GF-D8 (cell line): ENCODE results near the gene POLR1A.

Experiments
- DNase-seq: peaks from one replicate; lab custom pipeline; 2025; lab: John Stamatoyannopoulos, UW

POLR1A gene

DNA sequence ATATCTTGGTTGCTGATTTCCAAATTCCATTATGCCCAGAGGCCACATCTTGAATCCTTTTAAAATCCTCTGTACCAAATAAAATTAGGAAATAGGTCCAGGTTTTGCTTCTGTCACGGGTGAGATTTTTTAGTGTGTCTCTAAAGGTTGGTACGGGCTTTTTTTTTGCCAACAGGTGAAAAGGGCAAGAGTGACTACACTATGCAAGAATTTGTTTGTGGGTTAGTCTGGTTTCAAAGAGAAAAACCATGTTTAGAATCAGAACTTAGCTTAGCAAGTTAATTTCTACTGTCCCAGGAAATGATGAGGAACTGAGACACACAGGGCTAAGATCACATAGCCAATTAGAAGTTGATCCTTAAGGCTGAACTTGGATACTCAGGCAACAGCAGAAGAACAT is 41.7 kb downstream of the POLR1A start:
- no peak for DNase-seq

DNA sequence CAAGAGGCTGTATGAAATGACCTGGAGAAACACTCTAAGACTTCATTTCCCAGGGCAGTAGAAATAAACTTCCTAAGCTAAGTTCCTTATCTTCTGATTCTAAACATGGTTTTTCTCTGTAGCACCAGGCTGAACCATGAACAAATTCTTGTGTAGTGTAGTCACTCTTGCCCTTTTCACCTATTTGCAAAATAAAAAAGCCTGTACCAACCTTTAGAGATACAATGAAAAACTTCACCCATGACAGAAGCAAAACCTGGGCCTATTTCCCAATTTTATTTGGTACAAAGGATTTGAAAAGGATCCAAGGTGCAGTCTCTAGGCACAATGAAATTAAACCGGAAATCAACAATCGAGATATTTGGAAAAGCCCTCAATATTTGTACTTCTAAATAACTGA is 43.6 kb downstream of the POLR1A start:
- DNase-seq, result no peak

DNA sequence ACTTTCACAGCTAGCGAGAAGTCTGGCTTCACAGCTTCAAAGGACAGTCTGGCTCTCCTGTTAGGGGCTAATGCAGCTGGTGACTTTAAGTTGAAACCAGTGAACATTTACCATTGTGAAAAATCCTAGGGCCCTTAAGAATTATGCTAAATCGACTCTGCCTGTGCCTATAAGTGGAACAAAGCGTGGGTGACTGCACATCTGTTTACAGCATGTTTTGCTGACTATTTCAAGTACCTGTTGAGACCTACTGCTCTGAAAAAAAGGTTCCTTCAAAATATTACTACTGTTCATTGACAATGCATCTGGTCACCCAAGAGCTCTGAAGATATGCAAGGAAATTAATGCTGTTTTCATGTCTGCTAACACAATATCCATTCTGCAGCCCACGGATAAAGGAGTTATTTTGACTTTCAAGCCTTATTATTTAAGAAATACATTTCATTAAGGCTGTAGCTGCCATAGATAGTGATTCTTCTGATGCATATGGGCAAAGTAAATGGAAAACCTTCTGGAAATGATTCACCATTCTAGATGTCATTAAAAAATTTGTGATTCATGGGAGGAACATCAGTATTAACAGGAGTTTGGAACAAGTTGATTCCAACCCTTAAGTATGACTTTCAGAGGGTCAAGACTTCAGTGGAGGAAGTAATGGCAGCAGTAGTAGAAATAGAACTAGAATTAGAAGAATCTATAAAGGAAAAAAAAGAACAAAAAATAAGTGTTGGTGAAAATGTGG is 48.9 kb downstream of the POLR1A start:
- no peak for DNase-seq

DNA sequence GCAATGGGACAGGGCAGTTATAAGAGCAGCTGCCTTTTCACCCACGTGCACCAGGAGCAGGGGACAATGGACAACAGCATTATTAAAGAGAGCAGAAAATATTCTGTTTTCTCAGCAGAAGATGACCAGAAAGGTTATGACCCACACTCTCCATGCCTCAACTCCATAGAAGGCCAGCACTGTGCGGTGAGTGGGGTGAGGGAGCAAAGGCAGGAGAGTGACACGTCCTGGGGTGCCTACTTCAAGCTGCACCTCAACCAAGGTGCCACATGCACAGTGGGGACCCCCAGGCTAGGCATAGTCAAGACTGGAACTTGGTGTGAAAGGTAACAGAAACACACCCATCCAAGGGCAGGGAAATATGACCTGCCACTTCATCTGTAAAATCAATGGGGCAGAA is 50.4 kb downstream of the POLR1A start:
- DNase-seq, result no peak

DNA sequence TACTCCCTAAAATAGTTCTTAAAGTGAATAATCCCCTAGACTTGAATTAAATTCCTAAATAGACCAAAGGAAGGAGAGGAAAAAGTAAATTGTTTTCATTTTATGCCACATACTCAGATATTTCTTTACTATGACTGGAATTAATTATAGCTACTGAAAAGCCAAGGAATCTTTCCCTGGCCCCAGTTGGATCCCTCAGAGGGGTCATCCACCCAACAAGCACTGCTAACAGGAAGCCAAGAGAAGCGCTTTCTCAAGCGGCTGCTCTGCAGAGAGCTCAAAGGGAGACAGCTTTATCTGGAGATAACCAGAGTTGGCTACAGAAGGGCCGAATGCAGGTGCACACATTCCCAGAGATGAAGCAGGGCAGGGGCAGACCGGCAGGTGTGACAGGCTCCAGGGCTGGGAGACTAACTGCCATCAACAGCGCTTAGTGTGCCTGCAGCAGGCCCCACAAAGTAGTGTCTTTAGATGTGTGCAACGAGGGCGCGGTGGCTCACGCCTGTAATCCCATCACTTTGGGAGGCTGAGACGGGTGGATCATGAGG is 51.1 kb downstream of the POLR1A start:
- DNase-seq, result no peak

DNA sequence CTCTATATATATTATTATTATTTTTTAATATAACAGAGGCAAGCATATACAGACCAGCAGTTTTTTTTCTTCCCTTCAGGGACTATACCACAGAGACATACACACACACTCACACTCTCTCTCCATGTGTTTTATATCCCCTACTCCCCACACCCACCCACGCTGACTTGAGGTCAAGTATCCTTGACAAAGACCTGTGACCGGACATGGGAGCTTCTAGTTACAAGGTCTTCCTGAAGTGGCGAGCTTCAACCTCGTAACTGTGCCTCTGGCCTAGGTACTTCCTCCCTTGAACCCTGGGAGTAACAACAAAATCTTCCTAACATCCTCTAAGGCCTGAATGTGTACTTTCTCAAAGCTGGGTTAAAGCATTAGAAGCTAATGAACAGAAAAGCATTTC is 52.5 kb downstream of the POLR1A start:
- DNase-seq, result no peak

DNA sequence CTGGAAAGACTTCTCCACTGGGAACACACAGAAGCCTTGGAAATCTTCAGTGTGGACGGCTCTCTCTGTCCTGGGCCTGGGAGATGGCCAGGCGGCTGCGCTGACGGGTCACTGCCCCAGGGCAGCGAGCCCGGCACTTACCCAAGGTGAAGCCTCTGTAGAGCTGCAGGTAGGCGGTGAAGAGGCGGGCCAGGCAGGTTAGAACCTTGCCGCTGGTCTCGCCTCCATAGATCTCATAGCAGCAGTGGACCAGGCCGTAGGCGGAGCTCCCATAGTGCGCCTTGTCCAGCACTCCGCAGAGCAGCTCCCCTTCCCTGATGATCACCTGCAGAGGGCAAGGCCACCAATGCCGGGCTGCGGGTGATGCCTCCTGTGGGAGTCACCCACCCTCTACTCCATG is 53.0 kb downstream of the POLR1A start:
- no peak for DNase-seq

DNA sequence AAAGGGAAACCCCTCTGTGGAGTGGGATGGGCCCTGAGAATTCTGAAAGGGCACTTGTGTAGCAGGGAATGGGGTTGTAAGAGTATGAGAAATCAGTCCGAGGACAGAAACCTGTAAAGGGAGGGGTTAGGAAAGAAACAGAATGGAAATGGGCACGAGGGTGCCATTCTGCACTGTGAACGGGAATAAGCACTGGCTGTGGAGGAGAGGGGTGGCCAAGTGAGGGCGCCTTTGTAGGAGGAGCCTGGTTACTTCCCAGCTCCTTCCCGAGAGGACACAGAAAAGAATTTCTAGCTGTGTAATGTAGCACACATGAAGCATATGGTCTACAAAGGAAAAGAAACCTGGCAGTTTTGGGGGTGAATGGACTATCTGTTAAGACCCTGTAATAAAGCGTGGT is 53.4 kb downstream of the POLR1A start:
- DNase-seq, result no peak

DNA sequence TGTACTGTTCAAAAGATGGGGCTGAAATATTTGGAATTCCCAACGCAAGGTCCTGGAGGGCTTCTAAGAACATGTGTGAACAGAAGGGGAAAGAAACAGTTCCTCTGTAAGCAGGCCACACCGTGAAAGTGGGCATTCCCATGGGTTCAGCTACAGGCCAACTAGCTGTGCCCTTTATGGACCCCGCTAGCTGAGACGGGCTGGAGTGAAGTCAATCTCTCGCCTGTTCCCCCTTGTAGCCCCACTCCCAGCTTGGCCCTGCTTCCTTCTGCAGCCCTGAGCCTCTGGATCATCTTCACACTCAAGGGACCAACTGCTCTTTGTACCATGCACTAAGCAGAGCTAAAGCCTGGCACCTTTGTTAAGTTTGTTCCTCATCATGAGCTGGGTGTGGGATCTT is 55.4 kb downstream of the POLR1A start:
- DNase-seq, result no peak

DNA sequence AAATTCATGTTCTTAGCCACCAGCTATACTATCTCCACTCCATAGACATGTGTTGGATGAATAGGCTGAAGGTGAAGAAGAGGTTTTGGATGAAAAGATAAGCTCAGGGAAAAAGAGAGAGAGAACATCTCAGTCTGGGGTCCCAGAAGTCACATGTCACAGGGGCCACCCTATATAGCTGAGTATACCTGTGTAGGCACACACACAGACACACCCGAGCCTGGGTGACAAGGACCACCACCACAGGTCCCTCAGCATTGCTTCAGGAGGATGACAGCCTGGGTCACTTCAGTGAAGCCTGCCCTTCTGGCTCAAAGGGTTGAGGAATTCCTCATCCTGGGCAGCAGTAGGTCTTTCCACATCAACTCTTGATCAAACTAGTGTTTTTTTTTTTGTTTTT is 56.2 kb downstream of the POLR1A start:
- DNase-seq, result no peak

DNA sequence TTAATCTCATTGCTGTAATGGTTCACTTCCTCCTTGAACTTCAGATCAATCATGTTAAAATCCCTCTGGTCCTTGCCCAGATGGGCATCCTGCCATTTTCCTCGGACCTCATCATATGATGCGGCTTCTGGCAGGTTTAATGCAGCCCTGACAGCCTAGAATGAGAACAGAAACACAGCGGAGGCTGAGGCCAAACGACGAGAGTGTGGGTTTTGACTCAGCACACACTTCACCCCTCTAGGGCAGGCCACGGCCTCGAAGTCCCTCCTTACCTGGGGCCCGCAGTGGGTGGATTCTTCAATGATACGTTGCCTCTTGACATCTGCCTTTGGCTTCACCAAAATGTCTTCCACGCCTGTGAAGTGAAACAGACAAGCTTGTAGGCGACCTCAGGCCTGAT is 56.8 kb downstream of the POLR1A start:
- DNase-seq, result no peak

DNA sequence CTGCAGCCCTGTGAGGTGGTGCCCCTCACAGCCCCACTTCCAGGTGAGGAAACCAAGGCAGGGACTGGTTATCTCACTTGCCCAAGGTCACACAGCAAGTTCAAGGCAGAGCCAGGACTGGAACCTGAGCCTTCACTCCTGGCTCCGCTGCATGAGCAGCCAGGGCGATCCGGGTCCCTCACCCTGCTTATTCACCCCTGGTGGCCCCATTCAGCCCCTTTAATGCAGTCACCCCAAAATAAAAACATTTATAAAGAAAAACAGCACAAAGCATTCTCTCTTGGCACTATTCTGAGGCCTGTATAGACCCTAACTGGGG is 57.3 kb downstream of the POLR1A start:
- DNase-seq, result no peak

DNA sequence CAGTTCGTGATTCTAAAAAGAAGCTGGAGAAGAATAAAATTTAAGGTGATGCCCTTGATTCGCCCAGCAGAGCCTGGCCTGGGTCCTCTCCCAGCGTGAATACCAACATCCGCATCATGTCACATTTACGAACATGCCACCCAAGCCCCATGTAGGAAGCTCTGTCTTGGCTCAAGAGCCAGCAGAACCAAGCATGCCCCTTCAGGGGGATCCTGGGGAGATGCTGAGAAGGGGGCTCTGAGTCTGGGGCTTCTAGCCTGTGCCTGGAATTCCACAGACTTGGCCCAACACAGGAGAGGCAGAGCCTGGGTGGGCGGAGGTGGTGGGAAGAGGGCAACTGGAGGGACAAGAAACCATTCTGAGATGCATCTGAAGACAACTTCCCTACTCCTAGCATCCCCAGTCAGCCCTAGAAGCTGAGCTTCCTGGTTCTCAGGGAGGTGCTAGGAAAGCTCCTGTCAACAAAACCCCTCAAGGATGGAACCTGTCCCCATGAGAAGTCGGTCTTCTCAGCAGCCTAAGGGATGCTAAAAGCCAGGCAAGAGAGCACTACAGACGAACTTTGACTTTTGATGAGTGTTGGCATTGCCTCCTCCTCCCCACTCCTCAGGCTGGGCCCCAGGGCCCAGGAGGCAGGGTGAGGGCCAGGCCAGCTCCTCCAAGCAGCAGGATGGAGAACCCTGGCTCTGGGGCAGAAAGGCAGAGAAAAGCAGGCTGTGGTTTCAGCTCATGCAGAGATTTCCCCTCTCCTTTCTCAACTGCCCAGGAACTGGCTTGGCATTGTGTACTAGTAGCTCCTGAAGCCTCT is 57.9 kb downstream of the POLR1A start:
- no peak for DNase-seq

DNA sequence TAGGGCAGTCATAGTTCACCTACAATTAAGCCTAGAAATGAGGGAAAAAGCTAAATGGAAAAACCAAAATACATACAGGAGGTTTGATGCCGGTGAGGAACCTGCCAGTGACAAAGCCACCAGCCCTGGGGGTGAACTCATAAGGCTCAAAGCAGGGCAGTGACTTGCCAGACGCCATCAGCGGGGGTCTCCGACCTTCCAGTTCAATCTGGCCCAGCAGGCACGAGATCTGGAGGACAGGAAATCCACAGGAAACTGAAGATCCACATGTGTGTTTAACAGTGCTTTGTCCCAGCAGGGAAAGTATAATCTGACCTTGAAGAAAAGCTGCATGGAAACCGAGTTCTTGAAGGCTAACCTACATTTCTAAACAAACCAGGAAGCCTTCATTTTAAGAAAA is 60.1 kb downstream of the POLR1A start:
- DNase-seq, result no peak

DNA sequence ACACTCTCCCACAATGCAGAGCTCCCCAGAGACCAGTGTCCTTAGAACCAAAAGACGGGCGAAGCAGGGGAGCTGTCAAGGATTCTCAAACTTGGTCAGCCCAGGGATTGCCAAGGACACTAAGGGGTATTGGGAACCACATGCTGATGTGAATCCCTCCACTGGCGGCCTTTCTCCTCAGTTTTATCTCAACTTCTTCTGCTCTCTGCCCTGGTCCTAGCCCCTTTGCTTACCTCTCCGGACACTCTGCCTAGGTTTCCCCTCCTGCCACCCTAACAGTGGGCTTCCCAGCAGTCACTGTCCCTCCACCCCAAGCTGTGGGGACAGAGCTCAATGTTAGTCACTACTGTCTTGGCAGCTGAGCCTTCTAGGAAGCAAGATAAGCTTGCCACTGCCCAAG is 61.1 kb downstream of the POLR1A start:
- DNase-seq, result no peak

DNA sequence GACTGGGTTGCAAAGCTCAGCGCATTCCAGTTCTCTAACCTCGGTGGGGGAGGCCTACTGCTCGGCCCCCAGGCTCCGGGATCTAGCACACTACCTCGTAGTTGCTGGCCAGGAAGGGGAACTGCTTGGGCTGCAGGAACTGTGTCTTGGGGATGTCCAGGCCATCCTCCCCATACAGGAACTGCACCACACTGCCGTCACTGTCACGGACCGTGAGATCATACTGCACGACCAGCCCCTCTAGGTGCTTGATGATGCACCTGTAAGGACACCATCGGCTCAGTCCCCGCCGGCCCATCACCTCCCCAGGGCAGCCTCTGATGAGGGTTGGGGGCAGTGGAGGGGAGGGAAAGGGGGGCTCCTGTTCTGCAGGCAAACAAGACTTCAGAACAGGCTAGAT is 61.6 kb downstream of the POLR1A start:
- DNase-seq, result no peak

DNA sequence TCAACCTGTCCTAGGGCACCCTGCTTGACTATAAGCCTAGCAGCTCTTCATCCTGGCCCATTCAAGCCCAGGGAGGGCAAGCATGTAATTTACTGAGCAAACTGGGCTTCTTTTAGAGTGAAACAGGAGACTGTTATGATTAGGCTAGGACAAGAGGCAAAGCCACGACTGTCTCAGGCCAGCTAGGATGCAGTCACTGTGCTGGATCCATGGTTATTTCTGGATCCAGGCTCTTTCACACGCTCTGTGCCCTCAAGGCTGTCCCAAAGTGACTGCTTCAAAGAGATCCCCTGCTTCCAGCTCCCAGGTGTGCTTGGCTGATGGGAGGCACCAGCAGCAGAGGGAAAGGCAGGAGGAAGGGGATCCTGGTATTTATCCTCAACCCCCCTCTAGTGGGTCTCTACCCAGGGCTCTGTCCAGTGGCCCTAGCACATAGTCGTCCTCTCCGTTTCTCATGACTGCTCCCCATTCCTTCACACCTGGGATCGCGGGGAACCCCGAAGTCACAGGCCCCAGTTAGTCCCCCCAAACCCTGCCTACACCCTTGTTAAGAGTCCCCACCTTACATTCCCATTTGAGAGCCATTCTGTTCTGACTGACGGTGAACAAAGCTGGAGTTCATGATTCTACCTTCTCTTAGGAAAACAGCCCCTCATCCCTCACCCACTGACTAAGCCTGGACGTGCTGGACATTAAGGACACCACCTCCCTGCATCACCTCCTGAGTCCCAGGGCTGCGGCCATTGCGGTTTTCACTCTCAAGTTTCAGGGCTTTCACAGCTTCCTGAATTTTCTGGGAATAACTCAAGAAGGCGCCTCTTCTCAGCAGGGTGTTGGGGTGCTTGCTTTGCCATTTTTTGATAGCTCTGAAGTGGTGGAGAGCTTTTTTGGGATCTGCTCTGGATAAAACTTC is 63.2 kb downstream of the POLR1A start:
- no peak for DNase-seq

DNA sequence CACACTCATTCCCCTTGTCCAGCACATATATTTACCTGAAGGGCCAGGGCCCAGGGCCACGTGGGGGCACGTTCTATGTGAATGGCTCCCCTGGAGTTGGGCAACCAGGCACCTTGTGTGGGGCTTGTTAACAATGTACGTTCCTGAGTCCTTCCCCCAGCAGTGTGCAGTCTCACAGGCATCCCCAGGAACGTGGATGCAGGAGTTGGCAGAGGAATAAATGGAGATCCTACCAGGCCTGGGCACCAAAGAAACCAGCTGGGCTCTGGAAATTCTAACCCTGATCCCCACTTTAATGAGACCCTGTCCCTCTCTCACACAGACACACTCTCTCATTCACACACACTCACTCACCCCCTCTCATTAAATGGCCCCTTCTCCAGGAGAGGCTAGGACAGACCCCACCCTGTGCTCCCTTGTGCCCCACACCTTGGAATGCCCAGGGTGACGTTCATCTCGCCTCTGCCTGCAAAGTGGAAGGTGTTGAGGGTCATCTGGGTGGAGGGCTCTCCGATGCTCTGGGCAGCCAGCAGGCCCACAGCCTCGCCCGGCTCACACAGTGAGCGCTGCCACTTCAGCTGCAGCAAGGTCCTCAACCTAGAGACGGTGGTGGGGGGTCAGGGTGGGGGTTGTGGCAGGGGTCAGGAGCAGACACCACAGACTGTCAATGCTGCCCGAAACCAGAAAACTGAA is 65.6 kb downstream of the POLR1A start:
- no peak for DNase-seq

DNA sequence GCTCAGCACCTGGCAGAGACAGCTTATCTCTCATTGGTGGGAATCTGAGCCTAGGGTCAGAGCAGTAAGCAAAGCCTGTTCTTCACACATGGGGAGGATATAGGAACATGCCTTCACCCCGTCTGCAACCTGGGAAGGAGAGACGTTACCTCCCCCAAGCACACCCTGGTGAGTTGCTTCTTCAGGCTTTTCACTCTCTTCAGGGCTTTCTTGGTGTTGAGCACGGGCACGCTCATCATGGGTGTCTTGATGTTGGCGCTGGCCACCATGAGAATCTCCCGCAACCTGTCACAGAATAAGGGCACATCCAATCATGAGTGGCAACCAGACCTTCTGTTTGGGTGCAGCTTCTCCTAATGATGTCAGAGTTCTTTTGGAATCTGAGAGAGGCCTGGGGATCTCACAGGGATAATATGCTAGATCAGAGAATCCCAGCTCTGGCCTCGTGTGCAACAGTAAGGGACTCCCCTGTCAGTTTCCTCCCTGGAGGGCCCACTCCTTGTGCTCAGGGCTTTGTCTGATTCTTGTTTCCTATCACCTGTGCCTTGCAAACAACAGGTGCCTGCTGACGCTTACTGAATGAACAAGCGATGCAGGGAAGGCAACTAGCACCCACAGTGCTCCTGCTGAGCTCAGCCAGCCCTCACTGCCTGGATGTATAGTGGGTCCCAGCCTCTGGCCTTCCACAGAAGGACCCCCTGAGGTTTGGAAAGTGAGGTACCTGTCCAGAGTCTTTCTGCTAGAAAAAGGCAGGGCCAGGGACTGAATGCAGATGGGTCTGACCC is 66.3 kb downstream of the POLR1A start:
- DNase-seq, result no peak

DNA sequence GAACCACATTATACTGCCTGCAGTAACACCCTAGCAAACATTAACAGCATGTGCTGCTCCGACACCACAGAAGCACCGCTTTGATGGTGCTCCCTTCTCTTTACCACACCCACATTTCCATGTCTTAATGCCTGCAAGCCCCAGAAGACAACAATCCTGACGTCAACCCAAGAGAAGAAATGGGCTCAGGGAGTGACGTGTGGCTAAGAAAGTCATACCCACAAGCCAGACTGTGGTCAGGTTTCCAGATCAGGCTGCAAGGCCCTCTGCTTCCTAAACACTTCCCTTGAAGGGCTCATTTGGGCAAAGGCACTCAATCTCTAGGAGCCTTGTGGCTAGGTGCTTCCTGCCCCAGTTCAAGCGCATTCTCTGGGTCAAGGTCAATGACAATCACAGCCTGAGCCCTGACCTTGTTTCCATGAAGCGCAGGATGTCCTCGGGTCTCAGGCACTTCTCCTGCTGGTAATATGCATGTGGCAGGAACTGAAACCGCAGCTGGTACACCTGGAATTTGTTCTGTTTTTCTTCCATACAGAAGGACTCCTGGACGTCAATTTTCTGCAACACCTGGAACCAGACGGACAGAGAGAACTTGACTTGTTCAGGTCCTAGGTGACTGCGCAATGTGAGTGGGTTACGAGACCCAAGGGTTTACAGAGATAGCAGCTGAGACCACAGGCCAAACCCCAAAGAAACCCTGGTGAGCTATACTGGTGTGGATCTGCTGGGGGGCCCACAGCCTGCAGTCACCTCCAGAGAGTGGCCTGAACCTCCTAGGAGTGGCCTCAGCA is 67.2 kb downstream of the POLR1A start:
- peak; percentile 78 for DNase-seq
